Measurements from ENCODE around the gene MYOG. TPM values are rescaled to one million over a fixed set of nuclear protein-coding genes. Genes with fewer than 3 reads are reported as not detected.

Gene MYOG
- total and polyA plus RNA-seq, 7 experiments from 2014 or later = not detected

GRCh38 chr1:203039609-203040512 lies 46.0 kb downstream of the MYOG start:
- intact Hi-C loops (cut with micrococcal nuclease) = loop anchor here (1.0 to 5.0 kb wide), 4 partner anchors 132 to 447 kb away; no protein-coding TSS in a partner anchor
- no peaks in the 10 kb centered on the region for H3K9me3 ChIP-seq (ENCODE audit: control insufficient read depth in 2 of 3, low read length in 3 of 3)
- H3K36me3 ChIP-seq (ENCODE audit: control insufficient read depth in 2 of 3, insufficient read depth in 3 of 3, low read length in 3 of 3) = no peaks in the 10 kb centered on the region
- DNase-seq (no peak), ATAC-seq (no peak)
- no peak overlapping the region for H3K4me3 ChIP-seq (ENCODE audit: low read length)
- peaks cover 1 to 14% (median 5%) of the 10 kb centered on the region in 7 donors for H3K4me1 Mint-ChIP-seq
- peaks cover 0 to 1% (median 0%) of the 10 kb centered on the region in 11 donors for H3K9me3 Mint-ChIP-seq
- peak overlapping the region in 1 of 10 donors; percentile 44 for H3K4me3 Mint-ChIP-seq
- H3K27me3 ChIP-seq (ENCODE audit: control insufficient read depth in 2 of 2, insufficient read depth in 2 of 2, low read length in 2 of 2) = no peaks in the 10 kb centered on the region
- ChIA-PET POLR2A (interaction anchor here (1.4 kb wide), 1 partner anchor 229 kb away, joined by 4 read pairs; no protein-coding TSS in a partner anchor), CTCF (interaction anchor here (0.6 to 3.6 kb wide), 20 partner anchors 8 to 819 kb away, joined by 3 to 46 read pairs (median 4); partner anchors contain the start of gene PPFIA4)
- no peak overlapping the region for H3K27ac Mint-ChIP-seq
- H3K27ac ChIP-seq (ENCODE audit: low read depth, low read length) = no peak overlapping the region
- peaks cover 0 to 4% (median 0%) of the 10 kb centered on the region in 5 donors for H3K36me3 Mint-ChIP-seq
- H3K27me3 Mint-ChIP-seq = peaks cover 0 to 7% (median 4%) of the 10 kb centered on the region in 5 donors
- H3K4me1 ChIP-seq (ENCODE audit: control insufficient read depth in 2 of 2, insufficient read depth in 2 of 2, low read length in 2 of 2) = no peaks in the 10 kb centered on the region

DNA sequence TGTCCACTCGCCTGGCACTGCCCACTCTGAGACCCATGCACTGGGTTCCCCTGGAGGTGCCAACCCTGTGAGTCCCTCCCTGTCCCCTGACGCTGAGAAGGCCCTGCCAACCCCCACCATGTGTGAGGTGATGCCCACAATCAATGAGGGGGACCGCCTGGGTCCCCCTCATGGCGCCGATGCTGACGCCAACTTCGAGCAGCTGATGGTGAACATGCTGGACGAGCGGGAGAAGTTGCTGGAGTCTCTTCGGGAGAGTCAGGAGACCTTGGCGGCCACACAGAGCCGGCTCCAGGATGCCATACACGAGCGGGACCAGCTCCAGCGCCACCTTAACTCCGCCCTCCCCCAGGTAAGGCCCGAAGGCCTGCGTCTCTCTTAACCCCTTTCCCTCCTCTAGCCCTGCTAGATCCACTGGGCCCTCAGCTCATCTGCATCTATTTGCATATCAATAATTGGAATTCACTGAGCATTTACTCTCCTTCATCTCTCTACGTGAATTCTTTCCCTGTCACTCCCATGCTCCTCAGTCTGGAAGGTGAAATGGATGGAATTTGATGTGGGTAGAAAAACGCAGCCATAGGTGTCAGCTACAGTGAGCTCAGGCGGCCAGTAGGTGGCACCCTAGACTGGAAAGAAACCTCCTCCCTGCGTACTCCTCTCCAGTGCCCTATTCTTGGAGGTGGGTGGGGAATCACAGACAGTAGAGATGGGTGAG lies 46.8 kb downstream of the MYOG start:
- Histone ChIP-seq H3K4me1 (ENCODE audit: control insufficient read depth in 2 of 2, insufficient read depth in 2 of 2, low read length in 2 of 2) (no peaks in the 10 kb centered on the region), H3K4me3 (ENCODE audit: low read length) (no peak overlapping the region), H3K27me3 (ENCODE audit: control insufficient read depth in 2 of 2, insufficient read depth in 2 of 2, low read length in 2 of 2) (no peaks in the 10 kb centered on the region), H3K36me3 (ENCODE audit: control insufficient read depth in 2 of 3, insufficient read depth in 3 of 3, low read length in 3 of 3) (no peaks in the 10 kb centered on the region), H3K9me3 (ENCODE audit: control insufficient read depth in 2 of 3, low read length in 3 of 3) (no peaks in the 10 kb centered on the region), H3K27ac (ENCODE audit: low read depth, low read length) (no peak overlapping the region)
- ChIA-PET POLR2A (interaction anchor here (1.4 kb wide), 1 partner anchor 230 kb away, joined by 4 read pairs; no protein-coding TSS in a partner anchor), CTCF (interaction anchor here (0.6 to 3.6 kb wide), 18 partner anchors 9 to 820 kb away, joined by 3 to 46 read pairs (median 4); partner anchors contain the start of gene PPFIA4)
- peaks cover 3 to 15% (median 5%) of the 10 kb centered on the region in 7 donors for H3K4me1 Mint-ChIP-seq
- ATAC-seq (peak; percentile 90), DNase-seq (peak; percentile 19 to 65 (median 56))
- no peak overlapping the region for H3K27ac Mint-ChIP-seq
- H3K9me3 Mint-ChIP-seq = peaks cover 0 to 1% (median 0%) of the 10 kb centered on the region in 11 donors
- intact Hi-C loops (cut with micrococcal nuclease) = loop anchor here (1.0 to 5.0 kb wide), 4 partner anchors 133 to 448 kb away; no protein-coding TSS in a partner anchor
- peaks cover 0 to 4% (median 0%) of the 10 kb centered on the region in 5 donors for H3K36me3 Mint-ChIP-seq
- H3K4me3 Mint-ChIP-seq = peak overlapping the region in 1 of 10 donors; percentile 44
- peaks cover 0 to 7% (median 4%) of the 10 kb centered on the region in 5 donors for H3K27me3 Mint-ChIP-seq

- H3K4me1 Mint-ChIP-seq = peaks cover 3 to 16% (median 5%) of the 10 kb centered on the region in 7 donors
- Histone ChIP-seq H3K36me3 (ENCODE audit: control insufficient read depth in 2 of 3, insufficient read depth in 3 of 3, low read length in 3 of 3) (no peaks in the 10 kb centered on the region), H3K9me3 (ENCODE audit: control insufficient read depth in 2 of 3, low read length in 3 of 3) (no peaks in the 10 kb centered on the region), H3K27me3 (ENCODE audit: control insufficient read depth in 2 of 2, insufficient read depth in 2 of 2, low read length in 2 of 2) (no peaks in the 10 kb centered on the region), H3K4me1 (ENCODE audit: control insufficient read depth in 2 of 2, insufficient read depth in 2 of 2, low read length in 2 of 2) (no peaks in the 10 kb centered on the region), H3K27ac (ENCODE audit: low read depth, low read length) (no peak overlapping the region), H3K4me3 (ENCODE audit: low read length) (no peak overlapping the region)
- peaks cover 0 to 1% (median 0%) of the 10 kb centered on the region in 11 donors for H3K9me3 Mint-ChIP-seq
- H3K4me3 Mint-ChIP-seq = no peak overlapping the region
- peaks cover 0 to 4% (median 0%) of the 10 kb centered on the region in 5 donors for H3K36me3 Mint-ChIP-seq
- ATAC-seq (no peak), DNase-seq (no peak)
- ChIA-PET CTCF (interaction anchor here (0.7 to 3.6 kb wide), 6 partner anchors 11 to 378 kb away, joined by 3 to 46 read pairs (median 4); partner anchors contain the start of gene PPFIA4), POLR2A (no interaction called here)
- intact Hi-C loops (cut with micrococcal nuclease) = loop anchor here in 1 of 2 donors (5.0 kb wide), 1 partner anchor 449 kb away; no protein-coding TSS in a partner anchor
- peaks cover 0 to 7% (median 4%) of the 10 kb centered on the region in 5 donors for H3K27me3 Mint-ChIP-seq
- no peak overlapping the region for H3K27ac Mint-ChIP-seq
Measured at GRCh38 chr1:203038217-203038741, 47.5 kb downstream of the MYOG start.

GRCh38 chr1:203037509-203038190 lies 48.2 kb downstream of the MYOG start:
- no peak for DNase-seq
- Mint-ChIP-seq H3K27me3 (peaks cover 0 to 7% (median 4%) of the 10 kb centered on the region in 5 donors), H3K36me3 (peaks cover 0 to 4% (median 0%) of the 10 kb centered on the region in 5 donors)

GRCh38 chr1:203036537-203036936 lies 49.3 kb downstream of the MYOG start:
- H3K9me3 Mint-ChIP-seq = peaks cover 0 to 1% (median 0%) of the 10 kb centered on the region in 11 donors
- DNase-seq (no peak), ATAC-seq (no peak)
- H3K36me3 Mint-ChIP-seq = peaks cover 0 to 4% (median 0%) of the 10 kb centered on the region in 5 donors
- H3K4me3 Mint-ChIP-seq = no peak overlapping the region
- Histone ChIP-seq H3K27me3 (ENCODE audit: control insufficient read depth in 2 of 2, insufficient read depth in 2 of 2, low read length in 2 of 2) (no peaks in the 10 kb centered on the region), H3K27ac (ENCODE audit: low read depth, low read length) (no peak overlapping the region), H3K36me3 (ENCODE audit: control insufficient read depth in 2 of 3, insufficient read depth in 3 of 3, low read length in 3 of 3) (no peaks in the 10 kb centered on the region), H3K4me3 (ENCODE audit: low read length) (no peak overlapping the region), H3K9me3 (ENCODE audit: control insufficient read depth in 2 of 3, low read length in 3 of 3) (no peaks in the 10 kb centered on the region), H3K4me1 (ENCODE audit: control insufficient read depth in 2 of 2, insufficient read depth in 2 of 2, low read length in 2 of 2) (no peaks in the 10 kb centered on the region)
- H3K4me1 Mint-ChIP-seq = peaks cover 3 to 18% (median 5%) of the 10 kb centered on the region in 7 donors
- H3K27ac Mint-ChIP-seq = no peak overlapping the region
- intact Hi-C loops (cut with micrococcal nuclease) = loop anchor here in 1 of 2 donors (5.0 kb wide), 1 partner anchor 451 kb away; no protein-coding TSS in a partner anchor
- ChIA-PET POLR2A (no interaction called here), CTCF (no interaction called here)
- H3K27me3 Mint-ChIP-seq = peaks cover 0 to 7% (median 4%) of the 10 kb centered on the region in 5 donors

More at GRCh38 chr1:203037509-203038190, 48.2 kb downstream of the MYOG start:
- Mint-ChIP-seq H3K4me3 (no peak overlapping the region), H3K27ac (no peak overlapping the region), H3K4me1 (peaks cover 3 to 16% (median 5%) of the 10 kb centered on the region in 7 donors), H3K9me3 (peaks cover 0 to 1% (median 0%) of the 10 kb centered on the region in 11 donors)
- no peaks in the 10 kb centered on the region for H3K9me3 ChIP-seq (ENCODE audit: control insufficient read depth in 2 of 3, low read length in 3 of 3)
- no peaks in the 10 kb centered on the region for H3K4me1 ChIP-seq (ENCODE audit: control insufficient read depth in 2 of 2, insufficient read depth in 2 of 2, low read length in 2 of 2)
- intact Hi-C loops (cut with micrococcal nuclease) = loop anchor here in 1 of 2 donors (5.0 kb wide), 1 partner anchor 450 kb away; no protein-coding TSS in a partner anchor
- no peak for ATAC-seq
- no peaks in the 10 kb centered on the region for H3K27me3 ChIP-seq (ENCODE audit: control insufficient read depth in 2 of 2, insufficient read depth in 2 of 2, low read length in 2 of 2)
- ChIA-PET POLR2A (no interaction called here), CTCF (interaction anchor here (1.2 kb wide), 1 partner anchor 248 kb away, joined by 3 read pairs; no protein-coding TSS in a partner anchor)
- H3K4me3 ChIP-seq (ENCODE audit: low read length) = no peak overlapping the region
- H3K36me3 ChIP-seq (ENCODE audit: control insufficient read depth in 2 of 3, insufficient read depth in 3 of 3, low read length in 3 of 3) = no peaks in the 10 kb centered on the region
- H3K27ac ChIP-seq (ENCODE audit: low read depth, low read length) = no peak overlapping the region

All from naive thymus-derived CD4-positive, alpha-beta T cell (primary cell).